Measurements from ENCODE around the gene SERPINB10.
A peak's percentile ranks its signal among the peaks of the same experiment; 100 is the strongest.

The SERPINB10 gene

GRCh38 chr18:63961435-63961980 is 53.8 kb downstream of the SERPINB10 start:
- Histone ChIP-seq H3K18ac (ENCODE audit: low read depth in 1 of 2, low read length in 2 of 2) (no peak overlapping the region), H2BK12ac (ENCODE audit: low read length in 2 of 2) (no peak overlapping the region), H3K9me3 (ENCODE audit: control insufficient read depth, low read length) (no peaks in the 10 kb centered on the region), H3K36me3 (ENCODE audit: control insufficient read depth in 1 of 2, insufficient read depth in 2 of 2, low read depth in 1 of 2, low read length in 2 of 2) (no peaks in the 10 kb centered on the region), H2BK120ac (ENCODE audit: low read depth, low read length) (no peak overlapping the region), H2AFZ (ENCODE audit: low read depth, low read length) (no peak overlapping the region), H3K14ac (ENCODE audit: low read length in 2 of 2) (no peak overlapping the region), H3K4me3 (ENCODE audit: insufficient read depth in 1 of 2, low read depth in 1 of 2, low read length in 2 of 2) (no peak overlapping the region), H3K4me2 (ENCODE audit: low read length, poor library complexity, severe bottlenecking) (no peak overlapping the region), H3K4ac (ENCODE audit: low read depth in 1 of 2, low read length in 2 of 2) (no peak overlapping the region), H3K4me1 (ENCODE audit: control insufficient read depth, insufficient read depth, low read depth, low read length) (no peaks in the 10 kb centered on the region), H3K27ac (ENCODE audit: low read length, poor library complexity, severe bottlenecking) (no peak overlapping the region), H3K27me3 (ENCODE audit: control insufficient read depth in 1 of 2, insufficient read depth in 1 of 2, low read length in 2 of 2) (no peaks in the 10 kb centered on the region), H3K23ac (ENCODE audit: low read length in 2 of 2) (no peak overlapping the region), H4K91ac (ENCODE audit: low read length) (no peak overlapping the region), H3K9ac (ENCODE audit: low read length) (no peak overlapping the region), H2BK15ac (ENCODE audit: low read depth, poor library complexity, severe bottlenecking) (no peak overlapping the region), H4K8ac (ENCODE audit: low read length) (no peak overlapping the region), H3K79me1 (replicated peaks; ENCODE audit: low read length, poor library complexity, severe bottlenecking) (no peaks in the 10 kb centered on the region), H2BK5ac (ENCODE audit: low read depth, low read length, poor library complexity, severe bottlenecking) (no peak overlapping the region), H2AK5ac (ENCODE audit: low read length, severe bottlenecking) (no peak overlapping the region)
- DNase-seq = no peak
- 62% methylated on average over 4 of the region's 5 CpGs for WGBS

DNA sequence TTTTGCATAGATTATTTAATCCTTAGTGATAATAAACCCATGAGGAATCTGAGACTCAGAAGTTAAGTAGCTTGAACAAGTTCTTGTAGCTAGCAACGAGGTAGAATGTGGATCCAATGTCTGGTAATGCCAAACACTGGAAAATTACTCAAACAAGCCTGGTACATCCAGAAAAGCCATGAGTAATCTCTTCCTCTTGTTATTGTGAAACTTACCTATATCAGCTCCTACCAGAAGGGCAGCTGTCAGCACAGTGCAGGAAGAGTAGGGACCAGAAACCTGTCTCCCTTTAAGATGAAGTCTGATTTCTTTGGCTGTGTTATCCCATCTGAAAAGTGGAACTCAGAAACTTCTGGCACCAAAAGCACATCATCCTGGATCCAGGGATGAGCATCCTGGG is 54.4 kb downstream of the SERPINB10 start:
- Histone ChIP-seq H3K23ac (ENCODE audit: low read length in 2 of 2) (no peak overlapping the region), H3K27ac (ENCODE audit: low read length, poor library complexity, severe bottlenecking) (no peak overlapping the region), H2BK120ac (ENCODE audit: low read depth, low read length) (no peak overlapping the region), H3K27me3 (ENCODE audit: control insufficient read depth in 1 of 2, insufficient read depth in 1 of 2, low read length in 2 of 2) (no peaks in the 10 kb centered on the region), H4K8ac (ENCODE audit: low read length) (no peak overlapping the region), H3K9me3 (ENCODE audit: control insufficient read depth, low read length) (no peaks in the 10 kb centered on the region), H2AFZ (ENCODE audit: low read depth, low read length) (no peak overlapping the region), H3K4me3 (ENCODE audit: insufficient read depth in 1 of 2, low read depth in 1 of 2, low read length in 2 of 2) (no peak overlapping the region), H3K18ac (ENCODE audit: low read depth in 1 of 2, low read length in 2 of 2) (no peak overlapping the region), H3K36me3 (ENCODE audit: control insufficient read depth in 1 of 2, insufficient read depth in 2 of 2, low read depth in 1 of 2, low read length in 2 of 2) (no peaks in the 10 kb centered on the region), H3K14ac (ENCODE audit: low read length in 2 of 2) (no peak overlapping the region), H3K4me1 (ENCODE audit: control insufficient read depth, insufficient read depth, low read depth, low read length) (no peaks in the 10 kb centered on the region), H2BK5ac (ENCODE audit: low read depth, low read length, poor library complexity, severe bottlenecking) (no peak overlapping the region), H3K4me2 (ENCODE audit: low read length, poor library complexity, severe bottlenecking) (no peak overlapping the region), H4K91ac (ENCODE audit: low read length) (no peak overlapping the region), H2AK5ac (ENCODE audit: low read length, severe bottlenecking) (no peak overlapping the region), H3K9ac (ENCODE audit: low read length) (no peak overlapping the region), H3K79me1 (replicated peaks; ENCODE audit: low read length, poor library complexity, severe bottlenecking) (no peaks in the 10 kb centered on the region), H3K4ac (ENCODE audit: low read depth in 1 of 2, low read length in 2 of 2) (no peak overlapping the region), H2BK12ac (ENCODE audit: low read length in 2 of 2) (no peak overlapping the region), H2BK15ac (ENCODE audit: low read depth, poor library complexity, severe bottlenecking) (no peak overlapping the region)
- 91% methylated on average over 1 of the region's 1 CpG for WGBS
- no peak for DNase-seq

DNA sequence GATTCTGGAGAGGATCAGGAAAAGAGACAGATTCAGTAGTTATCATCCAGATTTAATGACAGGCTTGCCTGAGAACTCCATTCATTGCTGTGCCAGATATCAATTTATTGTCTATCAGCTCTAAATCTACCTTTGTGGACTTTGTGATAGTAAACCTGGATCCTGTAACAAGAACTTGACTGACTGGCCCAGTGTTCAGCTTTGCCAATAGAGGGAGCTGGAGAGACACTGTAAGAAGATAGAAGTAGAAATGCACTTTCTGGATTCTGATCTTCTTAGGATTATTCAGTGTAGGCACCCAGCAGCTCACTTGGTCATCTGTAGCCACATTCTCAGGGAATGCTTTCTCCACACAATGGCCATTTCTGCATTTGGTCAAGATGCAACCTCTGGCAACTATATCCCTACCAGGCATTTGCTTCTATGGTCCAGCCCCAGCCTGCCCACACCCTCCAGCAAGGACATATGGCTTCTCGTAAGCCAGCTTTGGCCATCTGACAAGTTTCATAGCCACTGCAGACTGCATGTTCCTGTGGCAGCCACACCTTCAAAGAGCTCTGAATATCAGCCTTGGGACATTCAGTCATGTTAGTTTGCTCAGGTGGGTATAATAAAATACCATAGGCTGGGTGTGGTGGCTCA is 56.0 kb downstream of the SERPINB10 start:
- Histone ChIP-seq H3K4me3 (ENCODE audit: insufficient read depth in 1 of 2, low read depth in 1 of 2, low read length in 2 of 2) (no peak overlapping the region), H4K91ac (ENCODE audit: low read length) (no peak overlapping the region), H2AFZ (ENCODE audit: low read depth, low read length) (no peak overlapping the region), H3K4me1 (ENCODE audit: control insufficient read depth, insufficient read depth, low read depth, low read length) (no peaks in the 10 kb centered on the region), H3K27ac (ENCODE audit: low read length, poor library complexity, severe bottlenecking) (no peak overlapping the region), H3K4ac (ENCODE audit: low read depth in 1 of 2, low read length in 2 of 2) (no peak overlapping the region), H2BK12ac (ENCODE audit: low read length in 2 of 2) (no peak overlapping the region), H2BK120ac (ENCODE audit: low read depth, low read length) (no peak overlapping the region), H2AK5ac (ENCODE audit: low read length, severe bottlenecking) (no peak overlapping the region), H3K27me3 (ENCODE audit: control insufficient read depth in 1 of 2, insufficient read depth in 1 of 2, low read length in 2 of 2) (no peaks in the 10 kb centered on the region), H3K9ac (ENCODE audit: low read length) (no peak overlapping the region), H3K9me3 (ENCODE audit: control insufficient read depth, low read length) (no peaks in the 10 kb centered on the region), H3K4me2 (ENCODE audit: low read length, poor library complexity, severe bottlenecking) (no peak overlapping the region), H3K14ac (ENCODE audit: low read length in 2 of 2) (no peak overlapping the region), H3K79me1 (replicated peaks; ENCODE audit: low read length, poor library complexity, severe bottlenecking) (no peaks in the 10 kb centered on the region), H2BK15ac (ENCODE audit: low read depth, poor library complexity, severe bottlenecking) (no peak overlapping the region), H2BK5ac (ENCODE audit: low read depth, low read length, poor library complexity, severe bottlenecking) (no peak overlapping the region), H3K23ac (ENCODE audit: low read length in 2 of 2) (no peak overlapping the region), H4K8ac (ENCODE audit: low read length) (no peak overlapping the region), H3K18ac (ENCODE audit: low read depth in 1 of 2, low read length in 2 of 2) (no peak overlapping the region), H3K36me3 (ENCODE audit: control insufficient read depth in 1 of 2, insufficient read depth in 2 of 2, low read depth in 1 of 2, low read length in 2 of 2) (no peaks in the 10 kb centered on the region)
- WGBS = 94% methylated on average over 1 of the region's 1 CpG
- peak; percentile 74 for DNase-seq

GRCh38 chr18:63964908-63965307 is 57.1 kb downstream of the SERPINB10 start:
- no peak overlapping the region for H3K14ac ChIP-seq (ENCODE audit: low read length in 2 of 2)
- H3K4me2 ChIP-seq (ENCODE audit: low read length, poor library complexity, severe bottlenecking) = no peak overlapping the region
- no peaks in the 10 kb centered on the region for H3K9me3 ChIP-seq (ENCODE audit: control insufficient read depth, low read length)
- H3K9ac ChIP-seq (ENCODE audit: low read length) = no peak overlapping the region
- no peak overlapping the region for H4K8ac ChIP-seq (ENCODE audit: low read length)
- H4K91ac ChIP-seq (ENCODE audit: low read length) = no peak overlapping the region
- H3K36me3 ChIP-seq (ENCODE audit: control insufficient read depth in 1 of 2, insufficient read depth in 2 of 2, low read depth in 1 of 2, low read length in 2 of 2) = no peaks in the 10 kb centered on the region
- H3K27ac ChIP-seq (ENCODE audit: low read length, poor library complexity, severe bottlenecking) = no peak overlapping the region
- no peaks in the 10 kb centered on the region for H3K27me3 ChIP-seq (ENCODE audit: control insufficient read depth in 1 of 2, insufficient read depth in 1 of 2, low read length in 2 of 2)
- H3K18ac ChIP-seq (ENCODE audit: low read depth in 1 of 2, low read length in 2 of 2) = no peak overlapping the region
- DNase-seq = no peak
- H2BK15ac ChIP-seq (ENCODE audit: low read depth, poor library complexity, severe bottlenecking) = no peak overlapping the region
- no peak overlapping the region for H2BK5ac ChIP-seq (ENCODE audit: low read depth, low read length, poor library complexity, severe bottlenecking)
- no peak overlapping the region for H3K4ac ChIP-seq (ENCODE audit: low read depth in 1 of 2, low read length in 2 of 2)
- H2AK5ac ChIP-seq (ENCODE audit: low read length, severe bottlenecking) = no peak overlapping the region
- H3K4me1 ChIP-seq (ENCODE audit: control insufficient read depth, insufficient read depth, low read depth, low read length) = no peaks in the 10 kb centered on the region
- no peak overlapping the region for H2AFZ ChIP-seq (ENCODE audit: low read depth, low read length)
- no peak overlapping the region for H3K23ac ChIP-seq (ENCODE audit: low read length in 2 of 2)
- no peak overlapping the region for H2BK12ac ChIP-seq (ENCODE audit: low read length in 2 of 2)
- H3K79me1 ChIP-seq (replicated peaks; ENCODE audit: low read length, poor library complexity, severe bottlenecking) = no peaks in the 10 kb centered on the region
- no peak overlapping the region for H3K4me3 ChIP-seq (ENCODE audit: insufficient read depth in 1 of 2, low read depth in 1 of 2, low read length in 2 of 2)
- H2BK120ac ChIP-seq (ENCODE audit: low read depth, low read length) = no peak overlapping the region
